Fibroblast of lung (primary cell): Measurements from ENCODE around the gene DKK2. TPM values are rescaled to one million over a fixed set of nuclear protein-coding genes. Genes with fewer than 3 reads are reported as not detected.
"Not testable (repeated sequence)": the region's sequence is repeated elsewhere in the genome, so short reads cannot be mapped to it uniquely, and the experiment has no call there.

ENCODE experiments used
- DNase-seq, 2 donors: peaks; one replicate each; pipeline versions ENCODE4 v3.0.0 to v3.0.0-alpha.2; 2010; ENCODE audit warnings: low read depth in 2 of 2
- H2AFZ ChIP-seq: 2 replicates; pipeline ENCODE4 v1.5.1; 2012; ENCODE audit warnings: low read length, control low read depth, inconsistent platforms
- H3K27ac ChIP-seq: 2 replicates; pipeline ENCODE4 v1.5.1; 2011; ENCODE audit warnings: low read length, control low read depth; ENCODE audit not compliant: insufficient read depth
- H3K27me3 ChIP-seq: 2 replicates; pipeline ENCODE4 v1.5.1; 2011; ENCODE audit warnings: mild to moderate bottlenecking, low read length; ENCODE audit not compliant: control insufficient read depth, insufficient read depth
- H3K36me3 ChIP-seq: 2 replicates; pipeline ENCODE4 v1.5.1; 2011; ENCODE audit warnings: low read length; ENCODE audit not compliant: control insufficient read depth, insufficient read depth
- H3K4me1 ChIP-seq: 2 replicates; pipeline ENCODE4 v1.5.1; 2011; ENCODE audit warnings: low read length; ENCODE audit not compliant: control insufficient read depth, insufficient read depth; ENCODE audit errors: extremely low read depth
- H3K4me2 ChIP-seq: 2 replicates; pipeline ENCODE4 v1.5.1; 2011; ENCODE audit warnings: low read length, control low read depth; ENCODE audit not compliant: insufficient read depth; ENCODE audit errors: extremely low read depth
- H3K4me3 ChIP-seq, 4 experiments: fragments of 200-600 bp in 1 of 4; sonication (generic) in 1 of 4; replicated peaks in 1 of 4; 2 replicates each; pipeline ENCODE4 v1.5.1; 2011 to 2016; ENCODE audit warnings: low read length in 4 of 4, low read depth in 3 of 4, mild to moderate bottlenecking in 3 of 4, control low read depth in 2 of 4, inconsistent platforms in 1 of 4, mixed read lengths in 1 of 4; ENCODE audit not compliant: insufficient read depth in 1 of 4; ENCODE audit errors: control extremely low read depth in 1 of 4
- H3K79me2 ChIP-seq: 2 replicates; pipeline ENCODE4 v1.5.1; 2012; ENCODE audit warnings: mild to moderate bottlenecking, low read length, inconsistent platforms; ENCODE audit not compliant: control insufficient read depth, insufficient read depth
- H3K9ac ChIP-seq: 2 replicates; pipeline ENCODE4 v1.5.1; 2011; ENCODE audit warnings: mild to moderate bottlenecking, low read length, control low read depth; ENCODE audit not compliant: insufficient read depth
- H3K9me3 ChIP-seq: 2 replicates; pipeline ENCODE4 v1.5.1; 2012; ENCODE audit warnings: low read depth, low read length; ENCODE audit not compliant: control insufficient read depth, insufficient read depth
- H4K20me1 ChIP-seq: 2 replicates; pipeline ENCODE4 v1.5.1; 2011; ENCODE audit warnings: low read length; ENCODE audit not compliant: control insufficient read depth, insufficient read depth; ENCODE audit errors: extremely low read depth
- EZH2 ChIP-seq: IDR thresholded peaks from 2 replicates; pipeline ENCODE4 v1.5.1; 2012; ENCODE audit warnings: low read length, control low read depth, mild to moderate bottlenecking; ENCODE audit errors: missing control alignments
- polyA plus RNA-seq, 2 donors: library from polyadenylated mRNA; depleted of rRNA in 1 of 2; stranded (reverse) in 1 of 2; unstranded in 1 of 2; fragments of >200 nt; gene quantifications; 2 replicates each; pipeline ENCODE4 v1.2.1, GENCODE V29; 2011 to 2012; ENCODE audit warnings: missing spikeins in 1 of 2
- total RNA-seq: library from RNA; depleted of rRNA; stranded (reverse); fragments of >200 nt; gene quantifications from 2 replicates; pipeline ENCODE4 v1.2.1, GENCODE V29; 2014
- TF ChIP-seq, protein P1 (sequence below), 2 donors: IDR thresholded peaks in 1 of 2; conservative IDR thresholded peaks in 1 of 2; 1 replicate in 1 of 2; 2 replicates in 1 of 2; pipeline ENCODE4 v1.5.1; 2011 to 2012; ENCODE audit warnings: low read length in 2 of 2, control low read depth in 1 of 2, inconsistent platforms in 1 of 2, low read depth in 1 of 2, mild to moderate bottlenecking in 1 of 2

DKK2 gene
- total and polyA plus RNA-seq, 2 donors (not counting 1 experiment from before 2014, with no cell fraction given): 0.48 to 1.2 TPM

DNA sequence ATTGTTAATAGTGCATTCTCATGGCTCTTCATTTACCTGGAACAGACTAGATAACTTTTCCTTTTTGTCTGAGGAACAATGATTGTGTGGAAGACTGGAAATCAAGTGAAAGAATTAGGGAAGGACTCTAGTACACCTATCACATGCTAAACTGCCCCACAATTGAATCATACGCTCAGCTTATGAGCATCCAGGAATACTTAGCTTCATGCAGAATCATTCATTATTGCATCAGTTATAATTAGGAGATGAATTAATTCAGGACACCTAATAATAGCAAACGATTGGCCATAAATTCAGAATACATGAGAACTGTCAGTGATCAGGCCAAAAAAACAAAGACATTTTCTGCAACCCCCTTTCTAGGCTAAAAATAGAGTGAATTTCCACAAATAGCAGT lies 106.9 kb downstream of the DKK2 start:
- no peak overlapping the region for H3K9ac ChIP-seq
- no peaks in the 10 kb centered on the region for H3K27me3 ChIP-seq
- H3K27ac ChIP-seq: no peak overlapping the region
- TF ChIP-seq, protein P1, sequence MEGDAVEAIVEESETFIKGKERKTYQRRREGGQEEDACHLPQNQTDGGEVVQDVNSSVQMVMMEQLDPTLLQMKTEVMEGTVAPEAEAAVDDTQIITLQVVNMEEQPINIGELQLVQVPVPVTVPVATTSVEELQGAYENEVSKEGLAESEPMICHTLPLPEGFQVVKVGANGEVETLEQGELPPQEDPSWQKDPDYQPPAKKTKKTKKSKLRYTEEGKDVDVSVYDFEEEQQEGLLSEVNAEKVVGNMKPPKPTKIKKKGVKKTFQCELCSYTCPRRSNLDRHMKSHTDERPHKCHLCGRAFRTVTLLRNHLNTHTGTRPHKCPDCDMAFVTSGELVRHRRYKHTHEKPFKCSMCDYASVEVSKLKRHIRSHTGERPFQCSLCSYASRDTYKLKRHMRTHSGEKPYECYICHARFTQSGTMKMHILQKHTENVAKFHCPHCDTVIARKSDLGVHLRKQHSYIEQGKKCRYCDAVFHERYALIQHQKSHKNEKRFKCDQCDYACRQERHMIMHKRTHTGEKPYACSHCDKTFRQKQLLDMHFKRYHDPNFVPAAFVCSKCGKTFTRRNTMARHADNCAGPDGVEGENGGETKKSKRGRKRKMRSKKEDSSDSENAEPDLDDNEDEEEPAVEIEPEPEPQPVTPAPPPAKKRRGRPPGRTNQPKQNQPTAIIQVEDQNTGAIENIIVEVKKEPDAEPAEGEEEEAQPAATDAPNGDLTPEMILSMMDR (conservative IDR thresholded peaks at IDR 0.05 in 1 of 2, IDR thresholded peaks at IDR 0.05 in 1 of 2; ENCODE audit: low read depth in 1 of 2, low read length in 2 of 2): no peak
- TF ChIP-seq EZH2: no peak
- no peak overlapping the region for H3K4me2 ChIP-seq
- H4K20me1 ChIP-seq: no peaks in the 10 kb centered on the region
- no peak for DNase-seq
- no peaks in the 10 kb centered on the region for H3K79me2 ChIP-seq
- no peak overlapping the region for H2AFZ ChIP-seq
- no peaks in the 10 kb centered on the region for H3K9me3 ChIP-seq
- H3K4me1 ChIP-seq: no peaks in the 10 kb centered on the region
- H3K4me3 ChIP-seq: no peak overlapping the region
- no peaks in the 10 kb centered on the region for H3K36me3 ChIP-seq

- Histone ChIP-seq H3K9me3 (no peaks in the 10 kb centered on the region), H3K27me3 (no peaks in the 10 kb centered on the region), H3K36me3 (no peaks in the 10 kb centered on the region), H3K4me1 (no peaks in the 10 kb centered on the region), H3K4me2 (no peak overlapping the region), H3K4me3 (no peak overlapping the region), H2AFZ (no peak overlapping the region), H4K20me1 (no peaks in the 10 kb centered on the region), H3K79me2 (no peaks in the 10 kb centered on the region), H3K9ac (no peak overlapping the region), H3K27ac (no peak overlapping the region)
- no peak for TF ChIP-seq EZH2
- TF ChIP-seq, protein P1 (conservative IDR thresholded peaks at IDR 0.05 in 1 of 2, IDR thresholded peaks at IDR 0.05 in 1 of 2; ENCODE audit: low read depth in 1 of 2, low read length in 2 of 2): no peak
- peak in 1 of 2 donors; percentile 3 for DNase-seq
Observed at GRCh38 chr4:106914223-106914622, 121.9 kb downstream of the DKK2 start.

GRCh38 chr4:106909486-106910188 lies 126.5 kb downstream of the DKK2 start:
- Histone ChIP-seq H3K9ac (no peak overlapping the region), H3K36me3 (no peaks in the 10 kb centered on the region), H3K27me3 (no peaks in the 10 kb centered on the region), H3K79me2 (no peaks in the 10 kb centered on the region), H3K4me2 (no peak overlapping the region), H4K20me1 (no peaks in the 10 kb centered on the region), H2AFZ (no peak overlapping the region), H3K4me3 (no peak overlapping the region), H3K4me1 (no peaks in the 10 kb centered on the region), H3K9me3 (no peaks in the 10 kb centered on the region), H3K27ac (no peak overlapping the region)
- TF ChIP-seq, protein P1 (conservative IDR thresholded peaks at IDR 0.05 in 1 of 2, IDR thresholded peaks at IDR 0.05 in 1 of 2; ENCODE audit: low read depth in 1 of 2, low read length in 2 of 2): no peak
- no peak for TF ChIP-seq EZH2
- DNase-seq: no peak

DNA sequence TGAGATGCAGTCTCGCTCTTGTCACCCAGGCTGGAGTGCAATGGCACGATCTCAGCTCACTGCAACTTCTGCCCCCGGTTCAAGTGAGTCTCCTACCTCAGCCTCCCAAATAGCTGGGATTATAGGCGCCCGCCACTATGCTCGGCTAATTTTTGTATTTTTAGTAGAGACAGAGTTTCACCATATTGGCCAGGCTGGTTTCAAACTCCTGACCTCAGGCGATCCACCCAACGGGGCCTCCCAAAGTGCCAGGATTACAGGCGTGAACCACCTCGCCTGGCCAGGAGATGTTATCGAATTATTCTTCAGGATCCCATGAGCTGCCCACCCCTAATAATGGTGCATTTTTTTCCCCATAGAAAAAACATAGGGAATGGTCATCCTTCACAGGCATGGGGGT lies 128.1 kb downstream of the DKK2 start:
- H3K4me1 ChIP-seq, H3K9me3 ChIP-seq, H3K27ac ChIP-seq, H3K27me3 ChIP-seq, H3K9ac ChIP-seq, DNase-seq, H3K4me2 ChIP-seq, H4K20me1 ChIP-seq, H3K4me3 ChIP-seq, H3K36me3 ChIP-seq, H2AFZ ChIP-seq, H3K79me2 ChIP-seq: not testable (repeated sequence)
